GM13976 (cell line): ENCODE results near the gene TNNI3K.

Experiments used
- DNase-seq: peaks from one replicate; pipeline ENCODE4 v3.0.0; 2012; ENCODE audit warnings: low spot score
- in situ Hi-C: fragments of 300-500 bp; cut with MboI; formaldehyde crosslinking; loops from one replicate; pipeline ENCODE4 v1.12.0; 2022; ENCODE audit warnings: low sequenced_read_pairs, mixed read lengths, inconsistent platforms; ENCODE audit not compliant: unreplicated experiment
- TF ChIP-seq, protein P1 (sequence below): IDR thresholded peaks from 2 replicates; pipeline ENCODE4 v1.5.1; 2012; ENCODE audit warnings: borderline replicate concordance, mild to moderate bottlenecking; ENCODE audit not compliant: insufficient read depth; ENCODE audit errors: extremely low read depth, missing control alignments, control extremely low read depth

TNNI3K gene

GRCh38 chr1:74363220-74363619 is 128.0 kb downstream of the TNNI3K start:
- no peak for DNase-seq
- in situ Hi-C loops: no loop called here
- TF ChIP-seq, protein P1, sequence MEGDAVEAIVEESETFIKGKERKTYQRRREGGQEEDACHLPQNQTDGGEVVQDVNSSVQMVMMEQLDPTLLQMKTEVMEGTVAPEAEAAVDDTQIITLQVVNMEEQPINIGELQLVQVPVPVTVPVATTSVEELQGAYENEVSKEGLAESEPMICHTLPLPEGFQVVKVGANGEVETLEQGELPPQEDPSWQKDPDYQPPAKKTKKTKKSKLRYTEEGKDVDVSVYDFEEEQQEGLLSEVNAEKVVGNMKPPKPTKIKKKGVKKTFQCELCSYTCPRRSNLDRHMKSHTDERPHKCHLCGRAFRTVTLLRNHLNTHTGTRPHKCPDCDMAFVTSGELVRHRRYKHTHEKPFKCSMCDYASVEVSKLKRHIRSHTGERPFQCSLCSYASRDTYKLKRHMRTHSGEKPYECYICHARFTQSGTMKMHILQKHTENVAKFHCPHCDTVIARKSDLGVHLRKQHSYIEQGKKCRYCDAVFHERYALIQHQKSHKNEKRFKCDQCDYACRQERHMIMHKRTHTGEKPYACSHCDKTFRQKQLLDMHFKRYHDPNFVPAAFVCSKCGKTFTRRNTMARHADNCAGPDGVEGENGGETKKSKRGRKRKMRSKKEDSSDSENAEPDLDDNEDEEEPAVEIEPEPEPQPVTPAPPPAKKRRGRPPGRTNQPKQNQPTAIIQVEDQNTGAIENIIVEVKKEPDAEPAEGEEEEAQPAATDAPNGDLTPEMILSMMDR: no peak

DNA sequence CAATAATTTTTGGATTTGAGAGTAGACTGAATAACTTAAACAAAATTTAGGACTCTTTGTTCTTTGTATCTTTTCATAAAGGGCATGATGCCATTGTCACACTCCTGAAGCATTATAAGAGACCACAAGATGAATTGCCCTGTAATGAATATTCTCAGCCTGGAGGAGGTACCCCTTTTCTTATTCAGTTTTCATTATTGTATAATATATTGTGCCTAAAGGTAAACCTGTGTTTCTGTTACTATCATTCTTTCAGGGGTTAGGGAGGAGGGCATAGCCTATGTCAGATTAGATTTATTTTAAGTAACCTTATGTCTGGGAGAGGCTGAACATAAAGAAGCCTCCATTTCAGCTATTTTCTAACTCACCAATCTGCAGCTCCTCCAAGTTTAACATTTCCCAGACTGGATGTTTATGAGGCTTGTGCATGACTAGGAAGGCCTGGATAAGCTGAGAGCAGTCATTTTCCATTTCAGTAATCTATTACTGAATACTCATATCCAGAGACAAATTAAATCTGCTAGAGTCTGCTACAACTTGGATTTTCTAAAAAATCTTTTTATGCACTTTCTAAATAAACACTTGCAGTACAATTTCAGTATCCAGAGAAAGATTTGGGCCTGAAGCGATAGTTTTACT is 132.1 kb downstream of the TNNI3K start:
- TF ChIP-seq, protein P1: no peak
- no peak for DNase-seq
- in situ Hi-C loops: no loop called here

DNA sequence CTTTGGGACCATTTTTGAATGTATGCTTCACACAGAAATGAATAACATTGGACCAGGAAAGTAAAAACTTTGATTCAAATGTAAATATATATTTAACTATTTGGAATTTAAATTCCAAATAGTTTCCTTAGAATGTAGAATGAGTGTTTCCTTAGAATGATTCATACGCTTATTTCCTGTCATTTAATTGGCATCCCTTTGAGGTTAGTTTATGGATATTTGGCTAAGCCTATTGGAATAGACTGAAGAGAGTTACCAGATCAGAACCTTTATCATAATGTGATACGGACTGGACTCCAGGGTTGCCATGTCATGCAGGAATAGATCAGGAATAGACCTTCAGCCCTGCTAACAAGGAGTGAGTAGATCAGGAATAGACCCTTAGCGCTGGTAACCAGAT is 133.1 kb downstream of the TNNI3K start:
- TF ChIP-seq, protein P1: no peak
- DNase-seq: no peak
- in situ Hi-C loops: no loop called here

- TF ChIP-seq, protein P1: no peak
- in situ Hi-C loops: no loop called here
- no peak for DNase-seq
These were observed 140.2 kb downstream of the TNNI3K start for GRCh38 chr1:74375376-74375775.

- TF ChIP-seq, protein P1: no peak
- DNase-seq: no peak
- in situ Hi-C loops: no loop called here
These were observed 145.1 kb downstream of the TNNI3K start for GRCh38 chr1:74380252-74380651.

- in situ Hi-C loops: no loop called here
- no peak for DNase-seq
- TF ChIP-seq, protein P1: no peak
These were observed 153.7 kb downstream of the TNNI3K start for GRCh38 chr1:74388855-74389254.
